Peyer's patch (tissue), 4 donors: Measurements from ENCODE around the gene VSIG8.

Experiments
- POLR2A ChIP-seq, 2 donors: fragments of 450-650 bp; IDR thresholded peaks; one replicate each; pipeline ENCODE4 v1.5.1; 2017; ENCODE audit warnings: antibody characterized with exemption in 2 of 2, mild to moderate bottlenecking in 2 of 2, moderate library complexity in 2 of 2
- TF ChIP-seq, protein P1 (sequence below), 6 experiments: fragments of 450-650 bp in 4 of 6; fragments of 200-600 bp in 2 of 6; sonication (generic) in 1 of 6; IDR thresholded peaks; one replicate each; pipeline ENCODE4 v1.5.1; 2017 to 2019; ENCODE audit warnings: antibody characterized with exemption in 6 of 6, mild to moderate bottlenecking in 3 of 6, moderate library complexity in 1 of 6

DNA sequence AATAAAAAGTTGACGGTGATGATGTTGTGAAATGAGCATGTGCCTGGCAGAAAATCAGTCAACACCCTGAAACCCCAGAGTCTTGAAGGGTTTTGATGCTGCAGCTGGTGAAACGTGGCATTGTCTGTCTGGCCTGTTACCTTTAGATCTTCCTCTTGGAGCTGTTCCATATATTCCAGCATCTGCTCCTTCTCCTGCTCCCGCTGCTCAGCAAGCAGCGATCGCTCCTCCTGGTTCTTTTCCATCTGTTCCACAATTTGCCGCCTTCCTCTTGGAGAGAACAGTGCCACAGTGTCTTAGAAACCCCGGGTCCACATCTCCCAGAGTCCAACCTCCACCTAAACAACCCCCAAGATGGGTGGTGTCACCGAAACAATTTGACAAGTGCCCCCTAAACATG, 21.8 kb upstream of the VSIG8 start:
- TF ChIP-seq, protein P1, sequence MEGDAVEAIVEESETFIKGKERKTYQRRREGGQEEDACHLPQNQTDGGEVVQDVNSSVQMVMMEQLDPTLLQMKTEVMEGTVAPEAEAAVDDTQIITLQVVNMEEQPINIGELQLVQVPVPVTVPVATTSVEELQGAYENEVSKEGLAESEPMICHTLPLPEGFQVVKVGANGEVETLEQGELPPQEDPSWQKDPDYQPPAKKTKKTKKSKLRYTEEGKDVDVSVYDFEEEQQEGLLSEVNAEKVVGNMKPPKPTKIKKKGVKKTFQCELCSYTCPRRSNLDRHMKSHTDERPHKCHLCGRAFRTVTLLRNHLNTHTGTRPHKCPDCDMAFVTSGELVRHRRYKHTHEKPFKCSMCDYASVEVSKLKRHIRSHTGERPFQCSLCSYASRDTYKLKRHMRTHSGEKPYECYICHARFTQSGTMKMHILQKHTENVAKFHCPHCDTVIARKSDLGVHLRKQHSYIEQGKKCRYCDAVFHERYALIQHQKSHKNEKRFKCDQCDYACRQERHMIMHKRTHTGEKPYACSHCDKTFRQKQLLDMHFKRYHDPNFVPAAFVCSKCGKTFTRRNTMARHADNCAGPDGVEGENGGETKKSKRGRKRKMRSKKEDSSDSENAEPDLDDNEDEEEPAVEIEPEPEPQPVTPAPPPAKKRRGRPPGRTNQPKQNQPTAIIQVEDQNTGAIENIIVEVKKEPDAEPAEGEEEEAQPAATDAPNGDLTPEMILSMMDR (IDR thresholded peaks at IDR 0.05), result no peak
- TF ChIP-seq POLR2A (IDR thresholded peaks at IDR 0.05), result no peak
